Measurements from ENCODE around the gene C2orf42. TPM values are rescaled to one million over a fixed set of nuclear protein-coding genes. Genes with fewer than 3 reads are reported as not detected.
A peak's percentile ranks its signal among the peaks of the same experiment; 100 is the strongest.

C2orf42 gene
- total RNA-seq, 1 experiment from 2014 or later = 6.8 TPM

GRCh38 chr2:70143314-70144150 is 47.3 kb downstream of the C2orf42 start (continued):
- TF ChIP-seq AR (CRISPR knock-in tag; IDR thresholded peaks at IDR 0.05) (no peak), ZNF532 (CRISPR knock-in tag; IDR thresholded peaks at IDR 0.05; ENCODE audit: borderline replicate concordance) (peak; percentile 51; the same call in 1 of the 2 replicates), ATF2 (CRISPR knock-in tag; IDR thresholded peaks at IDR 0.05; ENCODE audit: borderline replicate concordance, low read depth) (no peak), GABPB1 (CRISPR knock-in tag; IDR thresholded peaks at IDR 0.05) (peak; percentile 58; the same call in 1 of the 2 replicates), PRRX2 (CRISPR knock-in tag; IDR thresholded peaks at IDR 0.05) (0 out of 2 replicates have a peak, but pooled peaks have one; percentile 49), CDX4 (CRISPR knock-in tag; IDR thresholded peaks at IDR 0.05; ENCODE audit: borderline replicate concordance) (no peak), NFYB (CRISPR knock-in tag; conservative IDR thresholded peaks at IDR 0.05; ENCODE audit: low read depth) (no peak), OVOL2 (CRISPR knock-in tag; IDR thresholded peaks at IDR 0.05; ENCODE audit: borderline replicate concordance) (no peak), EMX1 (CRISPR knock-in tag; IDR thresholded peaks at IDR 0.05) (0 out of 2 replicates have a peak, but pooled peaks have one; percentile 29)

- ATAC-seq = peak; percentile 71
- no peaks in the 10 kb centered on the region for H3K27me3 Mint-ChIP-seq (ENCODE audit: low read depth)
- no peaks in the 10 kb centered on the region for H3K9me3 Mint-ChIP-seq
- peaks cover 37% of the 10 kb centered on the region for H3K4me1 Mint-ChIP-seq
- H3K4me3 Mint-ChIP-seq = peak overlapping the region; percentile 63
- peak; percentile 99 for DNase-seq (ENCODE audit: low spot score)
- CTCF ChIA-PET = interaction anchor here (1.1 to 2.5 kb wide), 6 partner anchors 15 to 228 kb away, joined by 3 to 12 read pairs (median 6); partner anchors contain the start of genes C2orf42 and MXD1
- POLR2A ChIA-PET = interaction anchor here (0.6 to 4.9 kb wide), 8 partner anchors 19 to 229 kb away, joined by 3 to 60 read pairs (median 18); partner anchors contain the start of genes C2orf42 and MXD1
- H3K36me3 Mint-ChIP-seq = no peaks in the 10 kb centered on the region
- peak overlapping the region; percentile 98 for H3K27ac Mint-ChIP-seq
- TF ChIP-seq ATF6 (CRISPR knock-in tag; IDR thresholded peaks at IDR 0.05) (no peak; the same call in 1 of the 2 replicates), CDX4 (CRISPR knock-in tag; IDR thresholded peaks at IDR 0.05; ENCODE audit: borderline replicate concordance) (no peak), TEAD1 (CRISPR knock-in tag; IDR thresholded peaks at IDR 0.05) (peak; percentile 97), MAX (CRISPR knock-in tag; IDR thresholded peaks at IDR 0.05) (peak; percentile 93), USF1 (CRISPR knock-in tag; IDR thresholded peaks at IDR 0.05) (peak; percentile 90), NFE2L1 (CRISPR knock-in tag; IDR thresholded peaks at IDR 0.05) (peak; percentile 75; the same call in 1 of the 2 replicates), ETV6 (CRISPR knock-in tag; IDR thresholded peaks at IDR 0.05) (peak; percentile 98), ZNF671 (CRISPR knock-in tag; IDR thresholded peaks at IDR 0.05) (no peak), ELF4 (CRISPR knock-in tag; IDR thresholded peaks at IDR 0.05; ENCODE audit: low read depth) (no peak), GABPB1 (CRISPR knock-in tag; IDR thresholded peaks at IDR 0.05) (peak; percentile 98), CBFB (CRISPR knock-in tag; IDR thresholded peaks at IDR 0.05; ENCODE audit: low read depth) (0 out of 2 replicates have a peak, but pooled peaks have one; percentile 93), NFATC4 (CRISPR knock-in tag; IDR thresholded peaks at IDR 0.05) (no peak), CREM (CRISPR knock-in tag; IDR thresholded peaks at IDR 0.05) (peak; percentile 97)
These were observed 48.1 kb downstream of the C2orf42 start for GRCh38 chr2:70142590-70143313.
